AG10803 (cell line): Measurements from ENCODE around the gene OR5K2.

Source experiments
- DNase-seq: peaks from one replicate; pipeline ENCODE4 v3.0.0; 2010; ENCODE audit warnings: low read depth
- H3K4me3 ChIP-seq: 2 replicates; pipeline ENCODE4 v1.5.1; 2011; ENCODE audit warnings: mild to moderate bottlenecking, low read length, control low read depth
- CTCF ChIP-seq: conservative IDR thresholded peaks from 2 replicates; pipeline ENCODE4 v1.5.1; 2011; ENCODE audit warnings: mild to moderate bottlenecking, low read length, control low read depth, inconsistent platforms

The OR5K2 gene

GRCh38 chr3:98497381-98497780 lies at the start of gene OR5K2:
TSS of gene OR5K2 (plus strand) at chr3:98497681. CDS start at chr3:98497681, 0 bp downstream.
- no peak within 1 kb of the TSS for H3K4me3 ChIP-seq
- TF ChIP-seq CTCF: no peak
- DNase-seq: no peak

GRCh38 chr3:98449606-98450193 lies 47.8 kb upstream of the OR5K2 start:
- H3K4me3 ChIP-seq: no peak overlapping the region
- no peak for DNase-seq

GRCh38 chr3:98450372-98450771 lies 47.1 kb upstream of the OR5K2 start:
- no peak for TF ChIP-seq CTCF
- H3K4me3 ChIP-seq: no peak overlapping the region
- DNase-seq: no peak

More at GRCh38 chr3:98449606-98450193, 47.8 kb upstream of the OR5K2 start:
- TF ChIP-seq CTCF: no peak

GRCh38 chr3:98453827-98454226 lies 43.7 kb upstream of the OR5K2 start:
- no peak for TF ChIP-seq CTCF
- DNase-seq: no peak
- H3K4me3 ChIP-seq: no peak overlapping the region

GRCh38 chr3:98454929-98455328 lies 42.6 kb upstream of the OR5K2 start:
- TF ChIP-seq CTCF: no peak
- no peak for DNase-seq
- H3K4me3 ChIP-seq: no peak overlapping the region

DNA sequence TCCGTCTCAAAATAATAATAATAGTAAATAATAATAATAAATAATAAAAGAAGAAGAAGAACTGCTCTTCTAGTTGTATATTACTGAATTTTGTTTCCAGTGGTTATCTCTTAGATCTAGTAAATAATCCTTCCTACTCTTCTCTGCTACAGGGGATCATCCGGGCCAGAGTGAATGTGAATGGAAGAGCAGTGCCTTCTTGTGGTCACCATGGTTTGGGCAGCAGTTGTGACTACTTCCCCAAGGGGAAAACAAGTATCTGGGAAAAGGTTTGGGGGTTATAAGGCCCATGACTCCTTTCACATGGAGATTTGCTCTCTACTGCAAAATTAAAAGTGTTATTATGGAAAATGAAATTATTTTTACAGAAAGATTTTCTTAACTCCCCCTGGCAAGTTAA lies 39.9 kb upstream of the OR5K2 start:
- no peak overlapping the region for H3K4me3 ChIP-seq
- TF ChIP-seq CTCF: no peak
- DNase-seq: no peak

- TF ChIP-seq CTCF: no peak
- H3K4me3 ChIP-seq: no peak overlapping the region
- DNase-seq: no peak
Measured at GRCh38 chr3:98460220-98460619, 37.3 kb upstream of the OR5K2 start.
